ENCODE data around the gene SKP1.

The SKP1 gene

DNA sequence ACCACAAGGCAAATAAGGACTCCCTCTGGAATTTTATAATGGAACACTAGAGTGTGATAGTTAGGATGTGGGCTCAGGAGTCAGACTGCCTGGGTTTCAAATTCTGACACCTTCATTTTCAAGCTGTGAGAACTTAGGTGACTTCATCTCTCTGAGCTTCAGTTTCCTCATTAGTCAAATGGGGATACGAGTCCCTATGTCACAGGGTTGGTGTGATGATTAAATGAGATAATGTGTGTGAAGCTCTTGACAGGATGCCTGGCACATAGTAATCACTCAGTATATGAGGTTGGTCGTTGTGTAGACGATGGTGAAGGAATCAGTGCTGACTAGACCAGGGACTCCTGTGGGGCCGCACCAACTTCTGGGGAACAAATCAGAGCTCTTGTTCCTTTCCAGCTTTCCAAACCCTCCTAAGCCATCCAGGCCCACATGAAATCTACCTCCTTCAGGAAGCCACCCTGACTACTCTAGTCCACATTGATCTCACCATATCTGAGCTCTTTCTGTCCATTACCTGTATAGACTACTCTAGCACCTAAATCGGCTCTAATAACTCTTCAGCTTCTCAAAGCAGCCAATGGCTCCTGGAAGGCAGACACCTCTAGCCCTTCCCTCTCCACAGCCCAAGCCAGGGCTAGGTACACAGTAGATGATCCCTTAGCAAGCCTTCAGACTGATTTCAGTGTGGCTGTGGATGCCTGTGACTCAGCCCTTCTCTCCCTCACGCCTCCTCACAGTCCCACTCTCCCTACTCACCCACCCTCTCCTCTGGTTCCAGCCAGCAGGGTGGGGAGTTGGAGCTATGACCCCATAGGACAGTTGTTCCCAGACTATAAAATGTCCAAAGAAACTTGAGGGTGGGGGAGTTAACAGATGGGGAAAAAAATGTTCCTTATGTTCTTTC, 64.8 kb downstream of the SKP1 start:
- TF ChIP-seq GATA1 (IDR thresholded peaks at IDR 0.05; ENCODE audit: low read depth, low read length) (no peak), POLR2A (IDR thresholded peaks at IDR 0.05; ENCODE audit: low read length) (no peak)
- DNase-seq = no peak

DNA sequence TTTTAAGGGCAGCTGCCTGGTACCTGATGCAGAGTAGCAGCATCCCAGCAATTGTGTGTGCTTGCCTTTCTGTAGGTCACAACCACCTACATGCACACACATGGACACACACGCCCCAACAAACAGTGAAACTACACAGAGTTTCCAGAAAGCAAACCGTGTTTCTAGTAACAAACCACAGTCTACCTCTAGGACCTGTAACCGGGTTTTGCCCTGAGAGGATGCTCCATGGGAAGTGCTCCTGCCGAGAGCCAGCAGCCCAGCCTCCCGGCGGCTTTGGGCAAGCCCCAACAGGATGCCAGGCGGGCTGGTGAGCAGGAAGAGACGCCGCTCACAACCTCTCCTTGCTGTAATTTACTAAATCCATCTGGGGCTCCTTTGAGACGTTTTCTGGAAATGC, 66.4 kb downstream of the SKP1 start:
- no peak for DNase-seq
- TF ChIP-seq POLR2A (IDR thresholded peaks at IDR 0.05; ENCODE audit: low read length) (no peak), GATA1 (IDR thresholded peaks at IDR 0.05; ENCODE audit: low read depth, low read length) (no peak)

DNA sequence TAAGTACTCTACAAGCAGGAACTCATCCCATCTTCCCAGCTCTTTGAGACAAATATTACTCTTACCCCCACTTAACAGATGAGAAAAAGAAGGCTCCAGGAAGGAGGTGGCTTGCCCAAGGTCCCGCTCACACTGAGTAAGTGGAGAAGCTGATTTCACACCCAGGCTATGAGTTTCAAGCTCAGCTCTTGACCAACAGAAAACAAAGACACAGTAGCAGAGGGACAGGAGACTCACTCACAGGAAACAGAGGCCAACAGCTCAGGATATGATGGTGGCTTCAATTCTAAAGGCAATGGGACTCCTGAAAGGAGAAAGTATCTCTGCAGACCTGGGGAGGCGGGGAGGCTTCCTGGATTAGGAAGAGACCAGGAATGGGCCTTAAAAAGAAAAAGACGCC, 69.0 kb downstream of the SKP1 start:
- DNase-seq = no peak
- TF ChIP-seq POLR2A (IDR thresholded peaks at IDR 0.05; ENCODE audit: low read length) = no peak
- TF ChIP-seq GATA1 (IDR thresholded peaks at IDR 0.05; ENCODE audit: low read depth, low read length) = no peak

DNA sequence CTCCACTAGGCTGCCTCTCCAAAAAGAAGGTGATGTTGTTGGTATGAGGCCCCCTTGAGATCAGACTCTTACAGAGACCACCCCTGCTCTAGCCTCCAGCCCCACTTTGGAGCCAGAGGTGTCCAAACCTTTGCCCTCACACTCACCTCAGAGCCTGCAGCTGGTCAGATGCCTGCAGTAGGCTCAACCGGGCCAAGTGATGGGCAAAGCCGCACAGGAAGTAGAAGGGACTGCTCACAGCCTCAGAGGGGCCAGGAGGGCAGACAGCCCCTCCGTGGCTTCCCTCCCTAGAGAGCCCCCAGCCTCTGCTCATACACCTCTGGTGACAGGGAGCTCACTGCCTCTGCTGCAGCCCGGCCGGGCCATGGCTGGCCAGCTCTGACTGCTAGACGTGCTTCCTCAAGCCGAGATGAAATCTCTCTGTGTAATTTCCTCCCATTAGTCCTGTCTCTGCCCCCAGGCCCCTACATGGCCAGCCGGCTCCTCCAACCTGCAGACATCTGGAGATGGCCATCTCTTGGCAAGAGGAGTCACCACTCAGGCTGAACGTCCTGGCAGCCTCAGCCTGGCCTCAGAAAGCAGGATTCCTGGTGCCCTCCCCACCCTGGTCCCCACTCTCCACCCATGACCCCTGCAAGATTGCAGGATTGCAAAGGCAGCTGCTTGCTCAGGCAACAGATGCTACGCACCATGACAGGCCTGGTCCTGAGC, 69.6 kb downstream of the SKP1 start:
- TF ChIP-seq GATA1 (IDR thresholded peaks at IDR 0.05; ENCODE audit: low read depth, low read length) = no peak
- no peak for TF ChIP-seq POLR2A (IDR thresholded peaks at IDR 0.05; ENCODE audit: low read length)
- no peak for DNase-seq

DNA sequence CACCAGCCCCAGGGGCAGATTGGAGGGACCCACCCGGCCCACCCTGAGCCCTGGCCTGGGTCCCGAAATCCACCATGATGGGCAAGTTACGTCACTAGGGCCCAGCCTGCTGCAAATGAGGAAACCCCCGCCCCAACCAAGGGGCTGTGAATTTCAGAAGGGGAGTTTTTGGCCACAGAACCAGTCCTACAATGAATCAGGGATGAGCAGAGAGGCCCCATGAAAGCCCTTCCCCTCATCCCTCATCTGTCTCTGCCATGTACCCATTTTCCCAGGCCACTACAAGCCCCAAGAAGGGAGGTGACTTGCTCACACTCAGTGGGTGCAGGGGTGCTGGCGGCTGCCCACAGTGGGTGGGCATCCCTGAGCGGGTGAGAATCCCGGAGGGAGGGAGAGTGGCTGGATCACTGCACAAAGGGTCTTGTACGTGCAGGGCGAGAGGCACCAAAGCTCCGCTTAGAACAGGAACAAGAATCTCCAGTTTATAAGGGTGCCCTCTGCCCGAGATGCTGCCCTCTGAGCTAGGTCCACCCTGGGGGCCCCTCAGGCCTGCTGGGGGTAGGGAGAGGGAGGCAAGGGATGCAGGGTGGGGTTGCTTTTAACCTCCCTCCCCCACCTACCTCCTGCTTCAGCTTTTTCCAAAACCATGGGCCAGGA, 72.6 kb downstream of the SKP1 start:
- no peak for DNase-seq
- no peak for TF ChIP-seq POLR2A (IDR thresholded peaks at IDR 0.05; ENCODE audit: low read length)
- no peak for TF ChIP-seq GATA1 (IDR thresholded peaks at IDR 0.05; ENCODE audit: low read depth, low read length)

DNA sequence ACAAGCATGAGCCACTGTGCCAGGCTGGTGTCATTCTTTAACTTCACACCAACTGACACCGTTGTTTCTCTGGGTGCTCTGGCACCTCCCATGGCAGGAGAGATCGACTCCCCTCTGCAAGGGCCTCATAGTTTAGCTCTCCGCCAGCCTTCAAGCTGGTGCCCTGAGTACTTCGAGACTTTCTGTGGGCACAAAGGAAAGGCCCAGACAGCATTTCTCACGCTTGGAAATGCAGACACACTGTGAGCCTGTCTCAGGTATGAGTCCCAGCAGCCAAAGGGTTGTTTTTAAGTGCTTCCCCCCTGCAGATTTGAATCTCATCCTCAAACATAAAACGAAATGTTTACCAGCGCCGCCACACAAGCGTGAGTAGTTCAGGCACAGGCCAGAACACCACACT, 73.4 kb downstream of the SKP1 start:
- TF ChIP-seq GATA1 (IDR thresholded peaks at IDR 0.05; ENCODE audit: low read depth, low read length) (no peak), POLR2A (IDR thresholded peaks at IDR 0.05; ENCODE audit: low read length) (no peak)
- no peak for DNase-seq

DNA sequence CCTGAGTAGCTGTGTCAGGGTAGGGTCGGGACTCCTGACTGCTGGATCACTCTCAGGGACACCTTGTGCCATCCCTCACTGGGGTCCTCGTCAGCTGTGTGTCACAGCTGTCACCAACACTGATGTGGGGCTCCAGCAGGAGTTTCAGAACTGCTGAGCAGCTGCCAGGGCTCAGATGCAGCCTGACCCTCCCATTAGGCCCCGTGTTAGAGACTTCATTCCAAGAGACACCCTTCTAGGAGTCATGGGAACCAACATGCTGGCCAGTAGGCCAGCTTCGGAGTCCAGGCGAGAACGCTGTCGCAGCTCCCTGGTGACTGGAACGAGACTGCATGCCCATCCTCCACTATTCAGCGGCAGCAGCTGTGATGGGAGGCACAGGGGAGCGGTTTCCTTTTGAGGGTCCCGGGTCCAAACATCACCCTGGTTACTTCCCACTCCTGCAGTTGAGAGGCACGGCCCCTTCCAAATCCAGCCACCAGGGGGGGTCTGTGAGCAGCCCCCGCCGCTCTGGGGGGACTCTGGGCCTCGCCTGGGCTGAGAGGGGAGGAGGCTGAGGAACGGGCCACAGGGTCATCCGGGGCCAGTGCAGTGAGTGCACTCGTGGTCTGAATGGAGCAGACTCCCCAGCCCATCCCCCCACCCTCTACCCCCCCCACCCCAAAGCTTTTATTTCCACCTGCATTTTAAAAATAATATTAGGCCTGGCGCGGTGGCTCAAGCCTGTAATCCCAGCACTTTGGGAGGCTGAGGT, 74.9 kb downstream of the SKP1 start:
- peak; percentile 54 to 75 for DNase-seq
- TF ChIP-seq POLR2A (IDR thresholded peaks at IDR 0.05; ENCODE audit: low read length) (no peak), GATA1 (IDR thresholded peaks at IDR 0.05; ENCODE audit: low read depth, low read length) (no peak)

DNA sequence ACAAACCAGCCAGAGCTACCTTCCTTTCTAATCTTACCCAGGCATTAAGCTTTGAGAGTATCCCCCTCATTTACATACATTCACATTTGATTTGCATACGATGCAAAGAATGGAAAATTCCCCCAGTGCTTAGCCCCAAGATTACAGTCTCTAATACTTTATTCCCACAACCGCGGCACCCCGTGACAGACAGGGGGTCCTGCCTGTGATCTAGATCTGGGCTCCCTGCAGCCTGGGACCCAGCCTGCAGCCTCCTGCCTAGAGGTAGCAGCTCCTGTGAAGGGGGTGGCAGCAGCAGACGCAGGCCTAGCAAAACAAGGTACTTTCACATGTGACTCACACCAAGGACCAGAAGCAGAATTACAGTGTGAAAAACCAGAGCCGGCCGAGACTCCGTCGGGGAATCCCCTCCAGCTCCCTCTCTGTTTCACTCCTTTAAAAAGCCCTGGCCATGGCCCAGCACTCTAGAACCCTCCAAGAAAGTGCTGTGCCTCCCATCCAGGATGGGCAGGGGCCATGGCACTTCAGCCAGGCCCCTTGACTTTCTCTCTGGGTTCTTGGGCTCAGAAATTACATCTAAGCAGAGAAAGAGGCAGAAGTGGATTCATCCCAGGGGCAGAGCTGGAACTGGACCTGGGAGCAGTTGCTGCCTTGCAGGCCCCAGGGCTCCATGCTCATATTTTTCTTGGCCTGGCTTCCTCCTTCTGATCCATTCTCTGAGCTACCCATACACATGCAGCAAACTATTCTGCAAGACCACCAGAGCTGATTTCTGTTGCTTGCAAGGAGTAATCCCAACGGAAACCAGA, 76.3 kb downstream of the SKP1 start:
- TF ChIP-seq POLR2A (IDR thresholded peaks at IDR 0.05; ENCODE audit: low read length) (no peak), GATA1 (IDR thresholded peaks at IDR 0.05; ENCODE audit: low read depth, low read length) (no peak)
- DNase-seq = no peak

DNA sequence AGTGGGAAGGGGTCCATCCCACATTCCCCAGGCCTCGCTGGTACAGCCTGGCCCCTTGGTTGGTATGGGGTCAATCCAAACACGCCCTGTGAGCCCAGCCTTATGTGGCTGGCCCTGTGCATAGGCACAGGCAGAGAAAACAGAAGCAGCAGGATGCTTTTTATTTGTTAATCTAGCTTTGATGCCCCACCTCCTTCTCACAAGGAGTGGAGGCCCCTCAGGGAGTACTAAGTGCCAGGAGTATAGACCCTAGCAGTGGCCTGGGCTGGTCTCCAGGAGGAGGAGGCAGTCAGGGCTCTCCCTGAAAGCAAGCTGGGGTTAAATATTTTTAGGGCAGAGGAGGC, 76.8 kb downstream of the SKP1 start:
- no peak for TF ChIP-seq GATA1 (IDR thresholded peaks at IDR 0.05; ENCODE audit: low read depth, low read length)
- no peak for TF ChIP-seq POLR2A (IDR thresholded peaks at IDR 0.05; ENCODE audit: low read length)
- DNase-seq = no peak

DNA sequence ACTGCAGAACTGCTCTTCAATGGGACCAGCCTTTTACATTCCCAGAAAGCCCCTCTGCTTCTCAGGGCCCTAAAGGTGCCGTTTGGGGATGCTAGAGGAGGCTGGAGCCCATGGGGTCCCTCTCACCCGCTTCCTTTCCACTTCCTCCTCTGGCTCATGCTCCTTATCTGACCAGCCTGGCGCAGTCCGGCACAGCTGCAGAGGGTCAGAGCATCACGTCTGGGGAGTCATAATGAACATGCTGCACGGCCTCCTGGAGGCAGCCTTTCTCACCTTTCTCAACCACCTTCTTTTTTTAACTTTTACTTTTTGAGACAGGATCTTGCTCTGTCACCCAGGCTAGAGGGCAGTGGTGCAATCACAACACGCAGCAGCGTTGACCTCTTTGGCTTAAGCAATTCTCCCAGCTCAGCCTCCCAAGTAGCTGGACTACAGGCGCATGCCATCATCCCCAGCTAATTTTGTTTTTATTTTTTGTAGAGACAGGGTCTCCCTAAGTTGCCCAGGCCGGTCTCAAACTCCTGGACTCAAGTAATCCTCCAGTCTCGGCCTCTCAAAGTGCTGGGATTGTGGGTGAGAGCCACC, 77.4 kb downstream of the SKP1 start:
- DNase-seq = no peak
- TF ChIP-seq POLR2A (IDR thresholded peaks at IDR 0.05; ENCODE audit: low read length) (no peak), GATA1 (IDR thresholded peaks at IDR 0.05; ENCODE audit: low read depth, low read length) (no peak)
